ENCODE measurements around the gene ADCY4. TPM values are rescaled to one million over a fixed set of nuclear protein-coding genes. Genes with fewer than 3 reads are reported as not detected.

Gene ADCY4
- total and polyA plus RNA-seq, 3 donors from 2014 or later = 10.0 to 23.1 (median 13.9) TPM

- no peaks in the 10 kb centered on the region for H3K27me3 ChIP-seq
- TF ChIP-seq CTCF (IDR thresholded peaks at IDR 0.05) (no peak), POLR2A (IDR thresholded peaks at IDR 0.05) (no peak)
- intact Hi-C loops (cut with DNase I; ENCODE audit: low total_unique reads) = no loop called here
- H3K4me3 ChIP-seq = no peak overlapping the region
- no peaks in the 10 kb centered on the region for H3K9me3 ChIP-seq
- no peak for DNase-seq
- no peaks in the 10 kb centered on the region for H3K36me3 ChIP-seq (ENCODE audit: low read depth, missing control alignments)
- H3K27ac ChIP-seq = no peak overlapping the region
- 88 to 90% methylated on average over 6 of the region's 6 CpGs for WGBS, 2 donors
- no peaks in the 10 kb centered on the region for H3K4me1 ChIP-seq
Measured at GRCh38 chr14:24277071-24277470, 57.8 kb downstream of the ADCY4 start.

GRCh38 chr14:24274101-24274543, 60.7 kb downstream of the ADCY4 start:
- Histone ChIP-seq H3K27me3 (no peaks in the 10 kb centered on the region), H3K4me3 (no peak overlapping the region), H3K36me3 (ENCODE audit: low read depth, missing control alignments) (no peaks in the 10 kb centered on the region), H3K9me3 (no peaks in the 10 kb centered on the region), H3K27ac (no peak overlapping the region), H3K4me1 (peaks cover 7% of the 10 kb centered on the region)
- 84 to 86% methylated on average over 3 of the region's 3 CpGs for WGBS, 2 donors
- intact Hi-C loops (cut with DNase I; ENCODE audit: low total_unique reads) = no loop called here
- no peak for DNase-seq
- no peak for TF ChIP-seq POLR2A (IDR thresholded peaks at IDR 0.05)

GRCh38 chr14:24273422-24273998, 61.4 kb downstream of the ADCY4 start:
- H3K9me3 ChIP-seq = no peaks in the 10 kb centered on the region
- intact Hi-C loops (cut with DNase I; ENCODE audit: low total_unique reads) = no loop called here
- H3K27ac ChIP-seq = no peak overlapping the region
- DNase-seq = no peak
- WGBS, 2 donors = 80 to 96% methylated on average over 3 of the region's 3 CpGs
- H3K36me3 ChIP-seq (ENCODE audit: low read depth, missing control alignments) = no peaks in the 10 kb centered on the region
- no peaks in the 10 kb centered on the region for H3K27me3 ChIP-seq
- H3K4me1 ChIP-seq = peaks cover 7% of the 10 kb centered on the region
- no peak overlapping the region for H3K4me3 ChIP-seq
- TF ChIP-seq CTCF (IDR thresholded peaks at IDR 0.05) = no peak

GRCh38 chr14:24272467-24272866, 62.4 kb downstream of the ADCY4 start:
- intact Hi-C loops (cut with DNase I; ENCODE audit: low total_unique reads) = no loop called here
- no peak overlapping the region for H3K4me3 ChIP-seq
- H3K9me3 ChIP-seq = no peaks in the 10 kb centered on the region
- no peak overlapping the region for H3K27ac ChIP-seq
- WGBS, 2 donors = 67 to 79% methylated on average over 2 of the region's 2 CpGs
- TF ChIP-seq CTCF (IDR thresholded peaks at IDR 0.05) (no peak), POLR2A (IDR thresholded peaks at IDR 0.05) (no peak)
- H3K27me3 ChIP-seq = no peaks in the 10 kb centered on the region
- H3K4me1 ChIP-seq = peaks cover 7% of the 10 kb centered on the region
- H3K36me3 ChIP-seq (ENCODE audit: low read depth, missing control alignments) = no peaks in the 10 kb centered on the region
- DNase-seq = no peak

GRCh38 chr14:24271834-24272263, 63.0 kb downstream of the ADCY4 start:
- H3K4me1 ChIP-seq = peaks cover 7% of the 10 kb centered on the region
- H3K27me3 ChIP-seq = no peaks in the 10 kb centered on the region
- DNase-seq = no peak
- no peaks in the 10 kb centered on the region for H3K36me3 ChIP-seq (ENCODE audit: low read depth, missing control alignments)
- no peak for TF ChIP-seq CTCF (IDR thresholded peaks at IDR 0.05)
- TF ChIP-seq POLR2A (IDR thresholded peaks at IDR 0.05) = no peak
- H3K27ac ChIP-seq = peak overlapping the region; percentile 91 to 95
- WGBS, 2 donors = 17 to 19% methylated on average over 3 of the region's 3 CpGs
- no peaks in the 10 kb centered on the region for H3K9me3 ChIP-seq
- peak overlapping the region; percentile 83 to 89 for H3K4me3 ChIP-seq
- intact Hi-C loops (cut with DNase I; ENCODE audit: low total_unique reads) = no loop called here

All from testis (tissue), 3 donors.